ENCODE data around the gene EPS15.
A peak's percentile ranks its signal among the peaks of the same experiment; 100 is the strongest.

Gene EPS15

DNA sequence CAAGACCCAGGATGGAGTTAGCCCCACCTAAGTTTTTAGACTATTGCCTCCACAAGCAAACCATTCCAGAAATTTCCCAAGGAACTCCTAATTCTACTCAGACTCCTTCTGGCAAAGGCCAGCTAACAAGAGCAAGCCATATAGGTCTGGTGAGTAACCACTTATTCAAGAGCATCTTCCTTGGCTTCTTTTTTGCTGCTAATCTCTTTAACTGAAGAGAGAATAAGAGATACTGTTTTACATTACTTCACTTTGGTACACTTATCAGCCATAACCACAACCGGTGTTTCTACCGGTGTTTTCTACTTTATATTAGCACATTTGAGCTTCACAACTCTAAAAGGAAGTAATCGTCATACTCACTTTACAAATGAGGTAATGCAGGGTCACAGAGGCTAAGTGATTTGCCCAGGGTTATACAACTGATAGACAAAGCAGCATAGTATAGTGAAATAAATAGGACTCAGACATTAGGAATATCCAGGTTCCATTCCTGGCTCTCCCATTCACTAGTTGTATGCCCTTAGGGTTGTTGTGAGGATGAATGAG is 1.7 kb upstream of the EPS15 start:
- no peak overlapping the region for H3K4me3 ChIP-seq (ENCODE audit: low read depth, low read length)
- TF ChIP-seq, protein P1, sequence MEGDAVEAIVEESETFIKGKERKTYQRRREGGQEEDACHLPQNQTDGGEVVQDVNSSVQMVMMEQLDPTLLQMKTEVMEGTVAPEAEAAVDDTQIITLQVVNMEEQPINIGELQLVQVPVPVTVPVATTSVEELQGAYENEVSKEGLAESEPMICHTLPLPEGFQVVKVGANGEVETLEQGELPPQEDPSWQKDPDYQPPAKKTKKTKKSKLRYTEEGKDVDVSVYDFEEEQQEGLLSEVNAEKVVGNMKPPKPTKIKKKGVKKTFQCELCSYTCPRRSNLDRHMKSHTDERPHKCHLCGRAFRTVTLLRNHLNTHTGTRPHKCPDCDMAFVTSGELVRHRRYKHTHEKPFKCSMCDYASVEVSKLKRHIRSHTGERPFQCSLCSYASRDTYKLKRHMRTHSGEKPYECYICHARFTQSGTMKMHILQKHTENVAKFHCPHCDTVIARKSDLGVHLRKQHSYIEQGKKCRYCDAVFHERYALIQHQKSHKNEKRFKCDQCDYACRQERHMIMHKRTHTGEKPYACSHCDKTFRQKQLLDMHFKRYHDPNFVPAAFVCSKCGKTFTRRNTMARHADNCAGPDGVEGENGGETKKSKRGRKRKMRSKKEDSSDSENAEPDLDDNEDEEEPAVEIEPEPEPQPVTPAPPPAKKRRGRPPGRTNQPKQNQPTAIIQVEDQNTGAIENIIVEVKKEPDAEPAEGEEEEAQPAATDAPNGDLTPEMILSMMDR (IDR thresholded peaks at IDR 0.05; ENCODE audit: borderline replicate concordance, insufficient read depth, low read depth, low read length) = no peak

DNA sequence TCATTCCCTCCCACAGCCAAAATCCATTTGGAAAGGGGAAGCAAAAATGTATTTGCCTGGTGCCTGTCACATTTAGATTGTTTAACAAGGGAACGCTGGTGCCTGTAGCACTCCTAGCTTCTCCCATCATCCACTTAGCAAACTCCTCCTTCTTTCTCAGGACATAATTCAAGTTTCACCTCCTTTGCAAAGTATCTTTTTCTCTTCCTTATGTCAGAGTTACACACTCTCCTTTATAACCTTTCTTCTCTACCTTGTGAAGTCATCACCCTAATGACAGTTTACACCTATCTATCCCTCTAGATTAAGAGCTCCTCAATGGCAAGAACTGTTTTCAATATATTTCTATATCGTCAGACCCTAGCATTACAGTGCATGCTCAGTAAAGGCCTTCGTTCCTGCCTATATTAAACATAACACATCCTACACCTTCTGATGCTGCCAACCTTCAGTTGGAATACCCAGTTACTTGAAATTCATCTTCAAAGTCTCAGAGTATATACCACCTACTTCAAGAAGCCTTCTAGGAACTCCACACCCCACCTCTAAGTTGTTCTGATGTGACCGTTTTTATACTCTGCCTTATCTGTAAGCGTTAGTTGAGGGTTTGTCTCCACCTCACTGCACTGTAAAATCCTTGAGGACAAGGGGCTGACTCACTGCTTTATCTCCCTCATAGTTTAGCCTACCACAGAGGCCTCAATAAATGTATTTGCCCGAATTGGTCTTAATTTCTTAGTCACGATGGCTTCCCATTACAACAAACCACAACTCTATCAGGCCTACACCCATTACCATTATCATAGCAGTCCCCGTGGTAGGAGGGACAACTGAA is 1.0 kb upstream of the EPS15 start:
- TF ChIP-seq, protein P1 (IDR thresholded peaks at IDR 0.05; ENCODE audit: borderline replicate concordance, insufficient read depth, low read depth, low read length) = no peak
- no peak overlapping the region for H3K4me3 ChIP-seq (ENCODE audit: low read depth, low read length)

DNA sequence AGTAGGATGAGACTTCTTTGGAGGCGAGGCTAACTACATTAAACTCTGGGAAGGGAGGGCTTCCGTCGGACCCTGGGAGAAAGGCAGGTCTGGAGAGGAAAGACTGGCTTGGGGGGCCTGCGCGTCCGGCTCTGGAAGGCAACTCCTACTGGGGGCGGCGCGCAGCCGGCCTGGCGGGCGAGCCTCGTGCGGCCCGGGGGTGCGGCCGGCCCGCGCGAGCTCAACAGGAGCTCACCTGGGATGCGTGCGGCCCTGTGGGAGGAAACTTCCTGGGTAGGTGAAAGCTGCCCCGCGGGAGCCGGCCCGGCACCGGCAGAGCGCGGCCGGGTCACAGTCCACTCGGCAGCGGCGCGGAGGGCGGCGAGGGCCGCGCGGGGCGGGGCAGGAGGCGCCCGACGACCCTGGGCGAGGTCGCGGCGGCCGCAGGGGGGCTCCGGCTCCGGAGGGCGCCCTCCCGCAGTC is 449 bp downstream of the EPS15 start:
- H3K4me3 ChIP-seq (ENCODE audit: low read depth, low read length) = peak overlapping the region; percentile 58
- TF ChIP-seq, protein P1 (IDR thresholded peaks at IDR 0.05; ENCODE audit: borderline replicate concordance, insufficient read depth, low read depth, low read length) = no peak

- TF ChIP-seq, protein P1 (IDR thresholded peaks at IDR 0.05; ENCODE audit: borderline replicate concordance, insufficient read depth, low read depth, low read length) = no peak
- peak overlapping the region; percentile 58 for H3K4me3 ChIP-seq (ENCODE audit: low read depth, low read length)
Measured at GRCh38 chr1:51518033-51518585, 957 bp downstream of the EPS15 start.

DNA sequence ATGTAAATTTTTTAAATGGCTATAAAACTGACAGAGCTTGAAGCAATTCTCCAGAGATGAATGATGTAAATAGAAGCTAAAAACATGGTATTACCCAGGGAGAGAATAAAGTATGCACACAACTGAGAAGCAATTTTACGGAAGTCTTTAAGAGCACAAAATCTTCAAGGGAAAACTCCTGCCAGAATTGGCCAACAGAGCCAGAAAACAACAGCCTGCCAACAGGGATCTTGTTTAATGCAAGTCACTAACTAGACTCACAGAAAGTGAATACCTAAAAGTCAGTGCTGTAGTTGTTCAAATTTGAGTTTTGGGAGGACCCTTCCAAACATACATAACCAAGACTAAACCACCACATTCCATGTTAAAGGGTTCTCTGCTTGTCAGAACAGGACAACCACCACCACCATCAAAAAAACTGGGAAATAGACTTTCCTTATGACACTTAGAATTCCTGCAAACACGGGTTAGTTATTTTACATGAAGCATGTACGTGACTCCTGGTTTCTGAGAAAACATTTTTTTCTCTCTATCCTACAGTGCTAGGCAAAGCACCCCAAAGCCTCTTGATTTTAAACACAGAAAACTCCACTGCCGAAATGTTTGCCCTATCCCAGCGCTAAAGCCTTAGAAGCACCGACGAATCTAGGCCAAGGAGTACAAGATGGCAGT is 1.6 kb downstream of the EPS15 start:
- TF ChIP-seq, protein P1 (IDR thresholded peaks at IDR 0.05; ENCODE audit: borderline replicate concordance, insufficient read depth, low read depth, low read length) = no peak
- H3K4me3 ChIP-seq (ENCODE audit: low read depth, low read length) = peak overlapping the region; percentile 58

DNA sequence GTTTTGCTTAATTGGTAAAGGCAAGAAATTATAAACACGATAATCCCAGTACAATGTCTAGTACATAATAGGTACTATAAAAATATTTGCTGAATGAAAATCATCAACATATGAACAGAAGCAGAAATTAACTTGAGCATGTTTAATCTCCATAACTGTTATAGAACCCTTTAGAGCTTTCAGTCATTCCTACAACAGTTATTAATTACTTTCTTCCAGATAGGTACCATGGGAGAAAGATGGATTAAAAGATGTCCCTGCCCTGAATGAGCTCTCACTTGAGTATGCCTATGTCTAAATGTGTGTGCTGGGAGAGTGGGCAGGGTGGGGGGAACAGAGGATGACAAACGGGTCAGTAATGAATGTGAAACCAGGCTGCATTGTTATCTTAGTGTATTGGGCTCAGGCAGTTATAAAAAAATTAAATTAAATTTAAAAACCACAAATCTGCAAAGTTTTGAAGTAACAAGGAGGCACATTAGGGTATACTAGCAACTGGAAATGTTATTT is 2.4 kb downstream of the EPS15 start:
- TF ChIP-seq, protein P1 (IDR thresholded peaks at IDR 0.05; ENCODE audit: borderline replicate concordance, insufficient read depth, low read depth, low read length) = no peak
- H3K4me3 ChIP-seq (ENCODE audit: low read depth, low read length) = peak overlapping the region; percentile 14

Measured in GM12875 (cell line).